ENCODE data around the gene C1QA. TPM values are rescaled to one million over a fixed set of nuclear protein-coding genes. Genes with fewer than 3 reads are reported as not detected.

C1QA gene
- 10 to 100 TPM; 29.7 to 68.0 TPM for total RNA-seq

- TF ChIP-seq, protein P1, sequence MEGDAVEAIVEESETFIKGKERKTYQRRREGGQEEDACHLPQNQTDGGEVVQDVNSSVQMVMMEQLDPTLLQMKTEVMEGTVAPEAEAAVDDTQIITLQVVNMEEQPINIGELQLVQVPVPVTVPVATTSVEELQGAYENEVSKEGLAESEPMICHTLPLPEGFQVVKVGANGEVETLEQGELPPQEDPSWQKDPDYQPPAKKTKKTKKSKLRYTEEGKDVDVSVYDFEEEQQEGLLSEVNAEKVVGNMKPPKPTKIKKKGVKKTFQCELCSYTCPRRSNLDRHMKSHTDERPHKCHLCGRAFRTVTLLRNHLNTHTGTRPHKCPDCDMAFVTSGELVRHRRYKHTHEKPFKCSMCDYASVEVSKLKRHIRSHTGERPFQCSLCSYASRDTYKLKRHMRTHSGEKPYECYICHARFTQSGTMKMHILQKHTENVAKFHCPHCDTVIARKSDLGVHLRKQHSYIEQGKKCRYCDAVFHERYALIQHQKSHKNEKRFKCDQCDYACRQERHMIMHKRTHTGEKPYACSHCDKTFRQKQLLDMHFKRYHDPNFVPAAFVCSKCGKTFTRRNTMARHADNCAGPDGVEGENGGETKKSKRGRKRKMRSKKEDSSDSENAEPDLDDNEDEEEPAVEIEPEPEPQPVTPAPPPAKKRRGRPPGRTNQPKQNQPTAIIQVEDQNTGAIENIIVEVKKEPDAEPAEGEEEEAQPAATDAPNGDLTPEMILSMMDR (IDR thresholded peaks at IDR 0.05): no peak
- peak in 1 of 3 donors; percentile 53 for TF ChIP-seq POLR2A (IDR thresholded peaks at IDR 0.05)
- peak in 2 of 4 donors; percentile 28 to 75 for DNase-seq
- Histone ChIP-seq H3K4me1 (peaks cover 9% of the 10 kb centered on the region), H3K36me3 (replicated peaks in 1 of 2; ENCODE audit: insufficient read depth in 1 of 2, low read depth in 2 of 2) (no peaks in the 10 kb centered on the region), H3K9me3 (no peaks in the 10 kb centered on the region), H3K27ac (peak within 1 kb of the TSS in 1 of 4 donors; percentile 42), H3K27me3 (no peaks in the 10 kb centered on the region), H3K4me3 (no peak within 1 kb of the TSS)
- ATAC-seq: no peak
- WGBS, 2 donors: 71% methylated on average over 5 of the region's 5 CpGs
- intact Hi-C loops (cut with DNase I): no loop called here
These were observed at the start of gene C1QA for GRCh38 chr1:22636353-22636752. TSS of gene C1QA (plus strand) at chr1:22636628. CDS start at chr1:22637617, 989 bp downstream.

DNA sequence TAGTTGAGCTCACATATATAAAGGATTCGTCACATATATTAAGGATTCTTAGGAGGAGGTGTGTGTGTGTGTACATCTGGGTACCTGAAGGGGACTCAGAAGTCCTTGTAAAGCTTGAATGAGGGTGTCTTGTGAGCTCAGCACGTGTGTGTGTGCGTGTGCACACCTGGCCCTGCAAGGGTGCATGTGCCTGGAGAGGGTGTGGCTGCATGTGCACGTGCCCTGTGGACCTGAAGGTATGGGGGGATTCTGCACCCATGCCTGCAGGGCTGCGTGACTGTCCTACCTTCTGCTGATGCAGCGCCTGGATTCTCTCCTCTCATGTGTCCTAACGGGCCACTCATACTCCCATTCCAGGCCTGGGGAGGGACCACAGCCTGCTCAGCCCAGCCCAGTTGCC is 49.2 kb upstream of the C1QA start:
- H3K27ac ChIP-seq: no peak overlapping the region
- DNase-seq (no peak), ATAC-seq (no peak)
- TF ChIP-seq, protein P1 (IDR thresholded peaks at IDR 0.05): no peak
- TF ChIP-seq POLR2A (IDR thresholded peaks at IDR 0.05): no peak
- no peaks in the 10 kb centered on the region for H3K36me3 ChIP-seq (replicated peaks in 1 of 2; ENCODE audit: insufficient read depth in 1 of 2, low read depth in 2 of 2)
- intact Hi-C loops (cut with DNase I): no loop called here
- no peaks in the 10 kb centered on the region for H3K4me1 ChIP-seq
- WGBS, 2 donors: 81 to 82% methylated on average over 4 to 7 of the region's 7 CpGs
- no peaks in the 10 kb centered on the region for H3K9me3 ChIP-seq
- no peaks in the 10 kb centered on the region for H3K27me3 ChIP-seq
- H3K4me3 ChIP-seq: no peak overlapping the region

- 89 to 100% methylated on average over 2 to 19 of the region's 24 CpGs for WGBS, 2 donors
- H3K4me1 ChIP-seq: no peaks in the 10 kb centered on the region
- DNase-seq (no peak), ATAC-seq (no peak)
- H3K27ac ChIP-seq: no peak overlapping the region
- H3K36me3 ChIP-seq (replicated peaks in 1 of 2; ENCODE audit: insufficient read depth in 1 of 2, low read depth in 2 of 2): no peaks in the 10 kb centered on the region
- no peak for TF ChIP-seq POLR2A (IDR thresholded peaks at IDR 0.05)
- TF ChIP-seq, protein P1 (IDR thresholded peaks at IDR 0.05): no peak
- no peak overlapping the region for H3K4me3 ChIP-seq
- no peaks in the 10 kb centered on the region for H3K27me3 ChIP-seq
- H3K9me3 ChIP-seq: no peaks in the 10 kb centered on the region
- intact Hi-C loops (cut with DNase I): no loop called here
These were observed 47.5 kb upstream of the C1QA start for GRCh38 chr1:22588899-22589422.

DNA sequence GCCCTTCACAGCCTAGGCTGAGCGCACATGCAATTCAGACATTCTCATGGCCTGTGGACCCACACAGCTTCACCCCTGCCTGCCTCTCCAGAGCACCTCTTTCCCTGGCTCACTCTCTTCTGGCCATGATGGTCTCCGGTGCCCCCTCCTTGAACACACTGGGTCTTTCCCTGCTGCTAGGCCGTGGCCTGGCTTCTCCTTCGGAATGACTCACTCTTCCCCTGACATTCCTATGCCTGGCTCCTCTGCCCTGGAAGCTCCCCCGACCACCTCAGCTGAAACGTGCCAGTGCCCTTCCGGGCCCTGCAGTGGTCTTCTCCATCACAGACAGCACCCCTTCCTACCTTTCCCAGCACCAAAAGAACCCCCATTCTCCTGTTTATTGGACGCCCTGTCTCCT is 44.9 kb upstream of the C1QA start:
- 69 to 79% methylated on average over 8 of the region's 8 CpGs for WGBS, 2 donors
- Histone ChIP-seq H3K36me3 (replicated peaks in 1 of 2; ENCODE audit: insufficient read depth in 1 of 2, low read depth in 2 of 2) (no peaks in the 10 kb centered on the region), H3K27me3 (no peaks in the 10 kb centered on the region), H3K9me3 (no peaks in the 10 kb centered on the region), H3K27ac (no peak overlapping the region), H3K4me1 (no peaks in the 10 kb centered on the region), H3K4me3 (no peak overlapping the region)
- no peak for ATAC-seq
- DNase-seq: no peak
- TF ChIP-seq, protein P1 (IDR thresholded peaks at IDR 0.05): no peak
- TF ChIP-seq POLR2A (IDR thresholded peaks at IDR 0.05): no peak
- intact Hi-C loops (cut with DNase I): no loop called here

DNA sequence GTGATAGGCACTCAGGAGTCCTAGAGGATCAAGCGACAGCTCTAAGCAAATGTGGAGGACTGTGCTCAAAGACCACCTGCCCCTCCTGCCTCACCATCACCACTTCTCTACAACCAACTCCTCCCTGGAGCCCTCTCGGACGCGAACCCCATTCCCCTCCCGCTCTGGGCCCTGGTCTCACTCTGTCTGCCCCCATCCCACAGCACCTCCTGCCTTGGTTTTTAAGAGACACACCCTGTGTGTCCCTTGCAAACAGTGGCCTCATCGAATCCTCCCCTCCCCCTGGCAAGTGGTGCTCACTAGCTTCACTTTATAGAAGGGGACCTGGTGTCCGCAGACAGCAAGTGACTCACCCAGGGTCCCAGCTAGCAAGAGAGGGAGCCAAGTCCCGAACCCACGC is 44.4 kb upstream of the C1QA start:
- WGBS, 2 donors: 86 to 89% methylated on average over 8 to 9 of the region's 9 CpGs
- Histone ChIP-seq H3K27ac (no peak overlapping the region), H3K4me3 (no peak overlapping the region), H3K4me1 (no peaks in the 10 kb centered on the region), H3K36me3 (replicated peaks in 1 of 2; ENCODE audit: insufficient read depth in 1 of 2, low read depth in 2 of 2) (no peaks in the 10 kb centered on the region), H3K27me3 (no peaks in the 10 kb centered on the region), H3K9me3 (no peaks in the 10 kb centered on the region)
- ATAC-seq (no peak), DNase-seq (no peak)
- intact Hi-C loops (cut with DNase I): no loop called here
- TF ChIP-seq POLR2A (IDR thresholded peaks at IDR 0.05): no peak
- TF ChIP-seq, protein P1 (IDR thresholded peaks at IDR 0.05): no peak
